KG1 (cell line): ENCODE results near the gene INTS11.

Source experiments
- DNase-seq: peaks from one replicate; lab custom pipeline; 2025; lab: John Stamatoyannopoulos, UW

INTS11 gene

DNA sequence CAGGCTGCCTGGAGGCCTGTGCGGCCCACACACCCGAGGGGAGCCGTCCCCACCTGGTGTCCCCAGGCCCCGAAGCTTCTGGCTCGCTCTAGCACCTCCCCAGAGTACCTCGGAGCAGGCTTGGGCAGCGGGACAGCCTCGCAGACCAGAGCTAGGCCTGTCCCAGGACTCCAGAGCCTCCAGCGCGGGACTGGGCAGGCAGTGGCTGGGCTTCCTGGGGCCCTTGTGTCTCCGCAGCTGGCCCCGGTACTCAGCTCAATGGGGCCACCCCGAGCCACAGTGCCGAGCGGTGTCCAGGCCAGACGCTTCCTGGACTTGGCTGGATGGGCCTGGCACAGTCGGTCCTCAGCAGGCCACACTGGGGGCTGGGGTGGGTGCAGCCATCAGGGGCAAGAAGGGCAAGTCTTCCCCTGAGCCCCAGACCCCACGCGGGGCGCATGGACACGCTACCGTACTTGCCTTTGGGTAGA lies 39.3 kb downstream of the INTS11 start:
- DNase-seq, result no peak

DNA sequence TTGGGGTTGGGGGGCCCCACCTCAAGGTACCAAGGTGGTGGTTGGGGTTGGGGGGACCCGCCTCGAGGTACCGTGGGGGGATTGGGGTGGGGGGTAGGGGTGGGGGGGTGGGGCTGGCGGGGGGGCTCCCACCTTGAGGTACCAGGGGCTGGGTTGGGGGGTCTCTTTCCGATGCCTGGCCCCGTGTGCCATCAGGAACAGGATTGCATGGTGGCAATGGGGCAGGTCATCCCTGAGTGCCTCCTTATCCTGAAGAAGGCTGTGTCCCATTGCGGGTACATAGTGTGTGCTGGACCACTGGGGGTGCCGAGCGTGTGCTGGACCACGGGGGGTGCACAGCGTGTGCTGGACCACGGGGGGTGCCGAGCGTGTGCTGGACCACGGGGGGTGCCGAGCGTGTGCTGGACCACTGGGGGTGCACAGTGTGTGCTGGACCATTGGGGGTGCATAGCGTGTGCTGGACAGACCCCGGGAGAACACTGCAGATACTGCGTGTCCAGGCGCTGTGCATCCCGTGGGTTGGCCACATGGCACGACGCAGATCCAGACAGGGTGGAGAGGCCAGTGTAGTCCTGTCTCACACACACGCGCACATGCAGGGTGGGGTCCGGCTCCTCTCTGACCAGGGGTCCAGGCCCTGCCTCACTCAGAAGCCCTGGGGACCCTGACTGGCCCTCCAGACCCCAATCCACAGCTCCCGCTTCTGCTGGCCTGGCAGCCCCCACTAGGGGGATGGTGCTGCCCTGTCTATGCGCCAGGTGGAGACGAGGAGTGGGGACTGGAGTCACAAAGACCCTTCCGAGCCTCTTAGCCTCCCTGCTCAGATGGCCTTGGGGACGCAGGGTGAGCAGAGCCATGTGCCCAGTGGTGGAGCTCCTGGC lies 40.0 kb downstream of the INTS11 start:
- DNase-seq, result no peak

DNA sequence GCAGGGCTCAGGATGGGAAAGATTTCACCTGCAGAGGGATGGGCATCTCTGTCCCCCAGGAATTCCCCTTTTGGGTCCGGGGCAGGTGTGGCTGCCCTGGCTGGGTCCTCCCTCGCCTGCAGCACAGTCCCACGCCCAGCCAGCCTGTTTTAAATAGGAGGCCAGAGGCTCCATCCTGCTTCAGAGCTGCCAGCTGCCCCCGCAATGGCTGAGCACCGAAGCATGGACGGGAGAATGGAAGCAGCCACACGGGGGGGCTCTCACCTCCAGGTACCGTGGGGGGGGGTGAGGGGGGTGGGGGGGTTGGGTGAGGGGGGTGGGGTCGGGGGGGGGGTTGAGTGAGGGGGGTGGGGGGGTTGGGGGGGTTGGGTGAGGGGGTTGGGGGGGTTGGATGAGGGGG lies 40.6 kb downstream of the INTS11 start:
- no peak for DNase-seq

DNA sequence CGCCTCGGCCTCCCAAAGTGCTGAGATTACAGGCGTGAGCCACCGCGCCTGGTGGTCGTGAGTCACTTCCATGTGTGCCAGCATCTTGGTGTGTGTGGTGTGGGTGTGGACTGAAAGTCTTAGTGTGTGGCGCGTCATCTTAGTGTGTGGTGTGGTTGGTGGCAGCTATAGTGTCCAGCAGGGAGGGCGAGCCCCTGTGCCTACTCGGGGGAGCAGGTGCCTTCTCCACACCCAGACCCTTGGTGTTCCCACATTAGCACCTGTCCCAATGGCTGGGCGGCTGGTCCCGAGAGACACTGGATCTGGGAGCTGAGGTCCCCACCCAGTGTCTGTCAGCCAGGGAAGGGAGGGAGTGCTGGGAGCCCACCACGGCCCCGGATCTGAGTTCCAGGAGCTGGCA lies 41.5 kb downstream of the INTS11 start:
- no peak for DNase-seq

DNA sequence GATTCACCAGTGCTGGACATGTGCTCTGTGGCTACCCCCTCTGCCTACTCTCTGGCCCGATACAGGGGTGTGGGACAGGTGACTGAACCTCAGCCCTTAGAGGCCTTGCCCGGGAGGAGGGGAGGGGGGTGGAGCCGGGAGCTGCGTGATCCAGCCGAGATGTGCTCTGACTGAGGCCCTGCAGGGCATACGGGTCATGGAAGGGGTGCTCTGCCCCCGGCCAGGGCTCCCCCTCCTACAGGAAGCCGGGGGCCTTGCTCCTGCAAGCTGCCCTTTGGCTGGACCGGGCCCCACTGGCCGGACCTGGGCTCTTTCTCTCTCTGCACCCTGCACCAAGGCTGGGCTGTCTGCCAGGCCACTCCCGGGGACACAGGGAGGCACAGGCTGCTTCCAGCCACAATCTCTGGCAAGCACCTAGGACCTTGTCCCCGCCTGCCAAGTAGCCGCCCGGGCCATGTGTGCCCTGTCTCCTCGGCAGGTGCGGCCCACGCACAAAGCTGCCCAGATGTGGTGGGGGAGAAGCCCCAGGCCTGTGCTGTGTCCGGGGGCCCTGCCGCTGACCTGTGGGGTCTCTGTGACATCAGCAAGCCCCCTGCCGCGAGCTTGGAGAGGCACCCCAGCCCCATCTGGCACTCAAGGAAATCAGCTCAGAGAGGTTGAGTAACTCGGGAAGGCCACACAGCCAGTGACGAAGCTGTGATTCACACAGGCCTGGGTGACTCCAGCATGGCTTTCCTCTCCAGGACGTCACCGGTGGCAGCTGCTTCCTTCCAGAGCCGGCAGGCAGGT lies 42.7 kb downstream of the INTS11 start:
- no peak for DNase-seq

DNA sequence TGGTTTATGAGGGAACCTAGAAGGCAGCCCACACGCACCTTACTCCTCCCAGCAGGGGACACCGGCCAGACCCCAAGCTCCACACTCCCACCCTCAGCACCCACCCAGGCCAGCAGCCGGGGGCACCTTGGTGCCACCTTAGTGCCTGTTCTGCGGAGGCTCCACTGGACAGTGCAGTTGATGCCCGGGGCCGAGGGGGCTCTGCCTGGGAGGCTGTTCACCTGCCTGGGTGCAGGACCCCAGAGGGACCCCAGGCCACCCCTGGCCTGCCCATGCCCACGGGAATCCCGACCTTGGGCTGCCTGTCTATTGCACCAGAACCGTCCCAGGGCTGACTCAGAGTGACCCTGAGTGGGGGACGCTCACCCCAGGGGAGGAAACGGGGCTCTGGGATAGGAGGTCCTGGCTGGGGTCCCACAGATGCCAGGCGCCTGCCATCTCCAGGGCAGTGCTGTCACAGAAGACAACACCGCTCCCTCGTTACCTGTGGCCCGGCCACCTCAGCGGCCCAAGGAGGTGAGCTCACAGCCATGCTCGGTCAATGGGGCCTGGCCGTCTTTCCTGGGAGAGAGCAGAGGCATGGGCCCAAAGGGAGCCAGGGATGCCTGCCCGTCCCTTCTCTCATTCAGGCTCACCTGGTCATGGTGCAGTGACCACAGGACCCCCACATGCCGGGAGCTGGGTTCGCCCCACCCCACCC lies 43.5 kb downstream of the INTS11 start:
- DNase-seq, result no peak

DNA sequence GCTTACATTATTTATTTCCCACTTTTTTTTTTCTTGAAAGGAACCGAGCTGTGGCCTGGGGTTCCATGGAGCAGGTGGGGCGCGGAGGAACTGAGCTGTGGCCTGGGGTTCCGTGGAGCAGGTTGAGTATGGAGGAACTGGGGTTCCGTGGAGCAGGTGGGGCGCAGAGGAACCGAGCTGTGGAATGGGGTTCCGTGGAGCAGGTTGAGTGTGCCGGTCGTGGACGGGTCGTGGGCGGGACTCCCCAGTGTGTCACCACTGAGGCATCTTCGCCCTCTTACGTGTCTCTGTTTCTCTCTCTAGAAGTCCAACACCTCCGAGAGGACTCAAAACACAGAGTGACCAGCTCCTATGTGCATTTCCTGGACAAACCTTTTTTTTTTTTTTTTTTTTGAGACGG lies 45.4 kb downstream of the INTS11 start:
- no peak for DNase-seq

DNA sequence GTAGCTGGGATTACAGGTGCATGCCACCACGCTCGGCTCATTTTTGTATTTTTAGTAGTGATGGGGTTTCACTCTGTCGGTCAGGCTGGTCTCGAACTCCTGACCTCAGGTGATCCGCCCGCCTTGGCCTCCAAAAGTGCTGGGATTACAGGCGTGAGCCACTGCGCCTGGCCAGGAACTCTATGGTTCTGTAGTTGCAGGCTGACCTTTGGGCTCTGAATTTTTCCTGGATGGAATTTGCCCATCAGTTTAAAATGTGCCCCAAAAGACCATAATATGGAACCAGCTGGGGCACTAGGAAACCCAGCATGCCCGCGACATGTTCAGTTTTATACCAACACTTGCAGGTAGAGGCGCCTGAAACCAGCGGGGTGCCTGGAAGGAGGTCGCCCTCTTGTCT lies 45.8 kb downstream of the INTS11 start:
- DNase-seq, result no peak

DNA sequence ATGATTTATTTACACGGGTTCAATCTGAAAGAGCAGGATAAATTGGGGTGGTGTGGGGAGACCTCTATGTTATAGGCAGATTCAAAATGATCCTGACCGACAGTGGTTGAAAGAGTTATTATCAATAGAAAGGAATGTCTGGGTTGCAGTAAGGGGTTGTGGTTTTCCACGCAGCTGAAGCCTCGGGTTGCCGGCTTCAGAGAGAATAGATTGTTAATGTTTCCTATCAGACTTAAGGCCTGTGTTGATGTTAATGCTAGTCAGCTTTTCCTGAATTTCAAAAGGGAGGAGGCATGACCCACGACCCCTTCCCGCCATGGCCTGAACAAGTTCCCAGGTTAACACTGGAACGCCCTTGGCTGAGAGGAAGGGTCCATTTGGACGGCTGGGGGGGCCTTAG lies 48.6 kb downstream of the INTS11 start:
- no peak for DNase-seq

DNA sequence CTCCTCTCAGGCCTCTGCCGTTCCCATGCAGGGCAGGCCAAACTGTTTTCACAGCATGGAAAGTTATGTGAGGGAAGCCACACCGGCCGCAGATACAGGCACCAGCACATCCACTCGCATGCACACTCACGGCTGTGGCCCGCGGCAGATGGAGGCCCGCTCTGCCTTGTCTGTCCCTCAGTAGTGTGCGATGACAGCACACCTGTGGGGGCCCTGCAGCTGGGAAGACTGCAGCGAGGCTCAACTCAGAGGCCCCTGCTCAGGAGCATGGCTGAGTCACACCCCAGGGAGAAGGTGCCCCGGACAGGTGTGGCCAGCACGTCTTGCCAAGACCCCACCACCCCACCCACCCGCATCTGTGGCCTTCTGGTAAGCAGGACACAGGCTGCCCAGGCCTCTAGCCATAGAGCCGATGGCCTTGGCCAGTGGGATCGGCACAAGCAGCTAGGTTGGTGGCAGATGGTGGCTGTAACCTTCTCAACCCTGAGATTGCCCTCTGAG lies 49.5 kb downstream of the INTS11 start:
- no peak for DNase-seq

DNA sequence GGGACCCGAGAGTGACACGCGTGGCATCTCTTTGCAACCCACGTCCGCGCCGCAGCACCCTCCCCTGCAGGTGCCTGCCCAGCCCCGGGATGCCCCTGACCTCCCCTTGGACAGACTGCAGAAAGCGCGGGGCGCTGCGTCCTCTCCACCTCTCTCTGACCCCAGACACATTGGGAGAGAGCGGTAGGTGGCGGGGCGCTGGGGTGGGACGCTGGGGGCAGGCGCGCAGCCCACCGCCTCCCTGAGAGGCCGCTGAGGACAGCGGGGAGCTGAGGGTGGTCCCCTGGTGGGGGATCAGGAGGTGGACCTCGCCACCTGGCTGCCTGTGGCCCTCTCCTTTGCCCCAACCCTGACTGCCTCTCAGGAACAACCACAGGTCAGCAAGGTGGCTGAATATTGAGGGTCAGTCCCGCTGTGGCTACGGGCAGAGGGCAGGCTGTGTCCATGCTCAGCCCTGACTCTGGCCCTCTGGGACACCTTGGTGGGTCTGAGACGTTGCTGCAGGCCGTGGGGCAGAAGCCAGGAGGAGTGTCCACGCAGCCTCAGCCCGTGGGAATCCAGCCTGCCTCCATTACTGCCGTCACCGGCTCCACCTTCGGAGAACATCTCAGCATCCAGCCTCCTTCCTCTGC lies 50.0 kb downstream of the INTS11 start:
- DNase-seq, result no peak

DNA sequence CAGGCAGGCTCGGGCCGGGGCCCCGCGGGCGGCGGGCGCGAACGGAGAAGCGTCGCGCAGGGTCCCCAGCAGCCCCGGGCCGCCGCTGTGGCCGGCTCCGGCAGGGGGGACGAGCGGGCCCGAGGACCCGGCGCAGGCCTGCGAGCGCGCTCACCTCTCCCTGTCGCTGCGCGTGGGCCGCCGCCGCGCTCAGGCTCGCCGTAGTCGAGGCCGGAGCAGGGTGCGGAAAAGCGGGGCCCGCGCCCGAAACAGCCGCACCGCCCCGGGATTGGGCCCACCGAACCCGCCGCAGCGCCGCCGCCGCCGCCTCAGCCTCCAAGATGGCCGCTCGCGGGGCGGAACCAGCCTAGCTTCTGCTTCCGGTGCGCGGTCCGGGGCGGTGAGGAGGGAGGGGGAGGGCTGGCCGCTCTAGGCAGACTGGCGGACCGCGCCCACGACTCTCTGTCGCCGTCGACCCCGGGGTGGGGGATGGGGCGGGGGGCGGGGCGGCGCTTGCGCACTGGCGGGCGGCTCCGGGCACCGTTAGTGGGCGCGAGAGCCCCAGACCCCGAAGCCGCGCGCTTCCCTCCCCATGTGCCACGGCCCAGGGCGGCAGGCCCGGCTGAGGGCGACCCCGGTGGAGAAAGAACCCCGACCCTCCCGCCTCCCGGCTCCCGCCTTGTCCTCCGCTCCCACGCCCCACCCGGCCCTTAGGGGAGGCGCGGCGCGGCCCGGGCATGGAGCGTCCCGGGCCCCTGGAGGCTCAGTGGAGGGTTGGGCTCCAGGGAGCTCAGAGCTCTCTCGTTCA lies 50.8 kb downstream of the INTS11 start, which contains the start of gene UBE2J2:
UBE2J2 (minus strand) TSS at position 343 of the 787 bp plus-strand sequence. CDS start 5,862 bp downstream, outside the sequence.
- peak; percentile 34 for DNase-seq

DNA sequence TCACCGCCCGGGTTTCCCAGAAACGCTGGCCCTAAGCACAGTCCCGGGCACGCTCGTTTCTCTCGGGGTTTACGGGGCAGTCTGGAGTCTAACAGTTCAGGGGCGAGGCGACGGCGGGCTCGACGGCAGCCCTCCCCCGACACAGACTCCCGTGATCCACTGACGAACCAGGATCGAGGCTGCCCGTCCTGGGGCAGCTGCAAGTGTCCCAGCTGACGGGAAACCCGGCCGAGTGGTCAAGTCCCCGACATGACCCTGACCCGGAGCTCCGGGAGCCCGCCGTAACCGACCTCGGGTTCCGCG lies 51.3 kb downstream of the INTS11 start:
- DNase-seq, result no peak

DNA sequence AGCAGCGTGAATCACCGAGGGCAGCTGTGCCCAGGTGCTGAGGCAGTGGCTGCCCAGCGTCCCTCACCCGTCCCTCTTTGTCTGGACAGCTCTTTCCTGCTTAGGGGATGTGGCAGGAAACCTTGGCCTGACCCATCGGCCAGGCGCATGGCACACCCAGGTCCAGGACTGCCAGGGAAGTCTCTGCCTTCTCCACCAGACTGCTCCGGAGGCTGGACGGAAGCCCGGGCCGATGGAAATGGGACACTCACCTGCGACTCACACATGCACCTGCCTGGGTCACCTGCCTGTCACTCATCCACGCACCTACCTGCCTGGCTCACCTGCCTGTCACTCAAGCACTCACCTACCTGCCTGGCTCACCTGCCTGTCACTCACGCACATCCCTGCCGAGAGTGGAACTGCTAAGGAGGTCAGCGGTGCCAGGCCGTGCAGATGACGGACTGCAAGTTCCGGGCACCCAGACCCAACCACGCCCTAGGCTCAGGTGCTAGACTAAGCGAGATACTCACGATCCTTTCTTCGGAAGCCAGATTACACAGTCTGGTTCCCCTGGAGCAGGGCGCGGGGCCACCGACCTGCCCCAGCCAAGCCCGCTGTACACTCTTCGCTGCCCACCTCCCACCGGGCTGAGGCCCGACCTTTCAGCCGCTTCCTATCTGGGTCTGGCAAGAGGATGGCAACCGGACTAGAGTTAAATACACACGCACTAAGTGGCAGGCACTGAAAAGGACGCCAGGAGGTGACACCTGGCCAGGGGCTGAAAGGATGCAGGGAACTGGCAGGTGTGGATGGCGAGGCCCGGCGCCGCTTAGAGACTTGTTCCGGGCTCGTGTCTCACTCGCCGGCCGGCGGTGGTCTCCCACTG lies 51.9 kb downstream of the INTS11 start:
- no peak for DNase-seq

DNA sequence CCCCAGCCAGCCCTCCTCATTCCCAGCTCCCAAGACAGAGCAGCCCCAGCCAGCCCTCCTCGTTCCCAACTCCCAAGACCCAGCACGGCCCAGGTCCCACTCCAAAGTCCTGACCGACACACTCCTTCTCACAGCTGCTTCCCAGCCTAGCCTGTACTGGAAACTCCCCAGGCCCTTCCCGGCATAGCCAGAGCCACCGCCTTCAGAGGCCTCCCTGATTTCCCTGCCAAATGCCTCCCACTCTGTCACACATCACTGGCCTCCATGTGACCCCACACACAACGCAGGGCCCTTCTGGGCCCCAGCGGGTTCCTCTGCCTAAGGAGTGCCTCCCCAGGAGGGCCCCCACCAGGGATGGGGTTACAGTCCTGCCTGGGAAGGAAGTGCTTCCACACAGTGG lies 53.6 kb downstream of the INTS11 start:
- no peak for DNase-seq

DNA sequence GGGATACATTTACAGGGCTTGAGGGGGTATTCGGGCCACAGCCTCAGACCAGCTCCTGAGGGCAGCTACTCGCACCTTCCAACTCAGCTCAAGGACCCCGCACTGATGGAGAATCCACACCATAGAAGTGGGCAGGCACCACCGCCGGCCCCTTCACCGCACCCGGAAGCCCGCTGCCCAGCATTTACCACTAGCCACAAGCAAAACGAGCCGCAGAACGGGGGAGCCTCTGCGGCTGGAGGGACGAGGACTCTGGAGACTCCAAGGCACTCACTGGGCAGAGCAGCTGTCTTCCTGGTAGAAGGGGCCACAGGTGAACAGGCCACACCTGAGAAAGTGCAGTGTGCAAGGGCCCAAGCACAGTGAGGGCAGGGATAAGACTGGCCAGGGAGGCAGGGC lies 56.2 kb downstream of the INTS11 start:
- DNase-seq, result no peak

DNA sequence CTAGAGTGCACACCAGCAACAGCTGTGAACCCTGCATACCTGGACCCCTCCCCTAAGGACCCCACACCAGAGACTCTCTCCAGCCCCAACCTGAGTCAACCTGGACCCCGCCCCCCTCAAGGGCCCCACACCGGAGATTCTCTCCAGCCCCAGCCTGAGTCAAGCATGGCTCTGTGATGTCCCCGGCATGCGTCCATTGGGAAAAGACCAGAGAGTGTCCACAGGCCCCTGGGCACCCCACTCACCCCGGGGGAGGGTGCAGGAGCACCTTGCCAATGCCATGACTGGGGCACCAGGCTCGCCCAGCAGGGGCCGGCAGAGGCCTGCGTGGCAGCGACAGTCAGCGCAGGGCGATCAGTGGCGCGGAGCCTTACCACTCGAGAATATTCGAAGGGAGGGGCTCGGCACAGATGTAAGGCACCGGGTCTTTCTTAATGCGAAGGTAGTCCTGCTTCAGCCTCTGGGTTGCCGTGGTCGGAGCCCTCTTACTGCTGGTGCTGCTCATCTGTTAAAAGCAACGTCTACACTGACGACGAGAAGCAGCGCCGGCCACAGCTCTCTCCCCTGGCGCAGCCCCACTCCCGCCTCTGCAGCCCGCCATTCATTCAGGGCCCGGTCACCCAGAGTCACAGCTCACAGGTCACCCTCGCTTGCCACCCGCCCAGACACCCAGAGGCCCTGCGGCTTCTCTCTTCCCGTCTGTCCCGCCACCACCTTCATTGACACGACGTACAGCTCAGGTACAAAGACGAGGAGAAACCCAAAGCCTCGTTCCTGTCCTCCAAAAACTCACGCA lies 56.8 kb downstream of the INTS11 start:
- no peak for DNase-seq

DNA sequence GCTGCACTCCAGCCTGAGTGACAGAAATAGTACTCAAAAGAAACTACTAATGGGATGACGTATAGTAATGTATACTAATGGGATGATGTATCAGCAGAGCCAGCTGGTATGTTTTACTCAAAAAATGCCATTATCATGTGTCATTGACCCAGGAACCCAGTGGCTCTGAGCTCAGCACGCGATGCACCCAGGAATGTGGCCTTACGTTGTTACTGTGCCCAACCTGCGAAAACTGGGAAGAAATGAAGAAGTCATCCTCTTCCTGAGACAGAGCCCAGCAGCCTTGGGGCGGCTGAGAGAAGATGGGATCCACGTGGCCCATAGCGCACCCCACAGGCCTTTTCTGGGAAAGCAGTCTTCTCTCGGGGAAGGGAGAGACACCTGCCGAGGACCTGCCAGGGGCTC lies 59.6 kb downstream of the INTS11 start:
- DNase-seq, result no peak

DNA sequence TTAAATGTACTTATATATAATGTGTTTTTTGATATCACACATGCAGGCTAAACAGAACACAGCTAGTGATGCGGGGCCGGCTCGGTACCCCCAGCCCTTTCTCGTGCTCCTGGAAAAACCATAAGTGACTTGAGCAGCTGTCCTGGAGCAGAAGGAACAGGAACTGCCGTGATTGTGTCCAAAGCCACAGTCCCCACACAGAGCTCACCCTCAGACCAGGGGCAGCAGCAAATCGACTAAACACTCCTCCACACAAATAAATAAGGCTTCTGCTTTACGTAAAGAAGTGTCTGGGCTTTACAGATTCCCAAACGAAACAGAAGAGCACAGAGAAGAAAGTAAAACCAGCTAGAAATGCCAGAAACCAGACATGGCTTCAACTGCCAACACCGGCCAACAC lies 60.4 kb downstream of the INTS11 start:
- DNase-seq, result no peak
